Spinal cord (tissue), 10 donors: ENCODE data around the gene TOMT. TPM values are rescaled to one million over a fixed set of nuclear protein-coding genes. Genes with fewer than 3 reads are reported as not detected.
"Not testable (repeated sequence)": the region's sequence is repeated elsewhere in the genome, so short reads cannot be mapped to it uniquely, and the experiment has no call there.

Experiments used
- DNase-seq, 6 donors: peaks; one replicate each; pipeline versions ENCODE4 v3.0.0 to v3.0.0-alpha.2; 2013 to 2015; ENCODE audit warnings: low spot score in 6 of 6, low read depth in 4 of 6
- H3K27ac ChIP-seq: one replicate; pipeline ENCODE4 v1.5.1; 2013; ENCODE audit warnings: low read depth, low read length, control low read depth
- H3K27me3 ChIP-seq: one replicate; pipeline ENCODE4 v1.6.1; 2013; ENCODE audit warnings: low read length; ENCODE audit not compliant: control insufficient read depth, insufficient read depth
- H3K36me3 ChIP-seq: one replicate; pipeline ENCODE4 v1.6.1; 2013; ENCODE audit warnings: low read length; ENCODE audit not compliant: control insufficient read depth, insufficient read depth
- H3K4me1 ChIP-seq: one replicate; pipeline ENCODE4 v1.6.1; 2013; ENCODE audit warnings: low read length; ENCODE audit not compliant: control insufficient read depth, insufficient read depth
- H3K4me3 ChIP-seq: one replicate; pipeline ENCODE4 v1.5.1; 2013; ENCODE audit warnings: low read depth, low read length, control low read depth
- H3K9me3 ChIP-seq: one replicate; pipeline ENCODE4 v1.6.1; 2013; ENCODE audit warnings: low read length; ENCODE audit not compliant: control insufficient read depth, insufficient read depth
- WGBS: methylation state at CpG from one replicate; pipeline ENCODE4 v1.1.5; 2013; ENCODE audit warnings: missing lambda C conversion rate; ENCODE audit not compliant: insufficient coverage; 5-methylcytosine and 5-hydroxymethylcytosine counted together
- polyA plus RNA-seq, 2 donors: library from polyadenylated mRNA; unstranded; fragments of 120-200 nt; gene quantifications; one replicate each; pipeline ENCODE4 v1.2.1, GENCODE V29; 2013; ENCODE audit not compliant: insufficient read length in 2 of 2
- small RNA-seq: library from RNA; depleted of rRNA; stranded (forward); fragments of <200 nt; gene quantifications from one replicate; pipeline ENCODE3, GENCODE V24; 2014; ENCODE audit warnings: low replicate concordance
- total RNA-seq, 2 donors: library from RNA; depleted of rRNA in 1 of 2; stranded (reverse); fragments of 120-200 nt in 1 of 2; fragments of >200 nt in 1 of 2; gene quantifications; one replicate each; pipeline versions ENCODE4 v1.2.3 to v1.2.4, GENCODE V29; 2013 to 2014
- donor health status: healthy.

Gene TOMT
- total and polyA plus RNA-seq, 4 donors = not detected

GRCh38 chr11:72153874-72154273 is 48.1 kb downstream of the TOMT start:
- H3K27ac ChIP-seq, H3K36me3 ChIP-seq, H3K27me3 ChIP-seq, DNase-seq, H3K4me3 ChIP-seq, H3K9me3 ChIP-seq, H3K4me1 ChIP-seq: not testable (repeated sequence)
- WGBS = 94% methylated on average over 2 of the region's 6 CpGs

- Histone ChIP-seq H3K36me3 (no peaks in the 10 kb centered on the region), H3K4me1 (no peaks in the 10 kb centered on the region), H3K9me3 (no peaks in the 10 kb centered on the region), H3K27ac (no peak overlapping the region), H3K27me3 (no peaks in the 10 kb centered on the region), H3K4me3 (no peak overlapping the region)
- no peak for DNase-seq
- 90% methylated on average over 3 of the region's 3 CpGs for WGBS
Measured at GRCh38 chr11:72154816-72155215, 49.1 kb downstream of the TOMT start.

- H3K4me1 ChIP-seq = no peaks in the 10 kb centered on the region
- H3K4me3 ChIP-seq = no peak overlapping the region
- H3K9me3 ChIP-seq = no peaks in the 10 kb centered on the region
- DNase-seq = no peak
- peaks cover 4% of the 10 kb centered on the region for H3K27me3 ChIP-seq
- 20% methylated on average over 1 of the region's 4 CpGs for WGBS
- H3K36me3 ChIP-seq = no peaks in the 10 kb centered on the region
- no peak overlapping the region for H3K27ac ChIP-seq
Measured at GRCh38 chr11:72155751-72156150, 50.0 kb downstream of the TOMT start.

- no peaks in the 10 kb centered on the region for H3K9me3 ChIP-seq
- H3K27ac ChIP-seq = no peak overlapping the region
- H3K27me3 ChIP-seq = peaks cover 4% of the 10 kb centered on the region
- no peak overlapping the region for H3K4me3 ChIP-seq
- no peak for DNase-seq
- no CpG with 5 or more reads among the region's 4 CpGs for WGBS
- no peaks in the 10 kb centered on the region for H3K4me1 ChIP-seq
- H3K36me3 ChIP-seq = no peaks in the 10 kb centered on the region
Measured at GRCh38 chr11:72157131-72157530, 51.4 kb downstream of the TOMT start.

Small RNA genes lying within 50 kb of the gene (small RNA-seq; reads per million reads assigned to genes)
- gene MIR3165 = not detected

Other genes with a start within 250 kb of the TOMT start
- not detected for gene DEFB131B, start 227.5 kb upstream of the TOMT start, total RNA-seq
- gene DEFB131B, start 227.5 kb upstream of the TOMT start, polyA plus RNA-seq = not detected
- gene XNDC1N, start 177.3 kb upstream of the TOMT start, total RNA-seq = 1 to 10 TPM; 7.9 to 9.3 TPM
- gene XNDC1N, start 177.3 kb upstream of the TOMT start, polyA plus RNA-seq = 1 to 10 TPM; 4.3 to 6.7 TPM
- gene RNF121, start 176.9 kb upstream of the TOMT start, total RNA-seq = 10 to 100 TPM; 27.6 to 29.0 TPM
- 10 to 100 TPM; 39.4 to 40.6 TPM for gene RNF121, start 176.9 kb upstream of the TOMT start, polyA plus RNA-seq
- 1 to 10 TPM; 3.8 to 4.4 TPM for gene IL18BP, start 107.0 kb upstream of the TOMT start, total RNA-seq
- gene IL18BP, start 107.0 kb upstream of the TOMT start, polyA plus RNA-seq = 10 to 100 TPM; 12.0 to 14.3 TPM
- gene NUMA1, start 25.4 kb upstream of the TOMT start, total RNA-seq = 100 to 1,000 TPM; 104 to 164 TPM
- gene NUMA1, start 25.4 kb upstream of the TOMT start, polyA plus RNA-seq = 100 to 1,000 TPM; 166 to 187 TPM
- gene LRRC51, start 25.1 kb upstream of the TOMT start, total RNA-seq = 10 to 100 TPM; 11.6 to 24.7 TPM
- 10 to 100 TPM; 27.2 to 31.9 TPM for gene LRRC51, start 25.1 kb upstream of the TOMT start, polyA plus RNA-seq
- 10 to 100 TPM; 43.6 to 81.4 TPM for gene LAMTOR1, start 2.6 kb upstream of the TOMT start, total RNA-seq
- 100 to 1,000 TPM; 138 to 144 TPM for gene LAMTOR1, start 2.6 kb upstream of the TOMT start, polyA plus RNA-seq
- 10 to 100 TPM; 10.0 to 39.2 TPM for gene ANAPC15, start 6.8 kb downstream of the TOMT start, total RNA-seq
- gene ANAPC15, start 6.8 kb downstream of the TOMT start, polyA plus RNA-seq = 10 to 100 TPM; 53.2 to 54.8 TPM
- gene FOLR3, start 29.8 kb downstream of the TOMT start, total RNA-seq = under 1 TPM in 1 of 2 donors, not detected in 1; 0.89 TPM
- gene FOLR3, start 29.8 kb downstream of the TOMT start, polyA plus RNA-seq = not detected
- 100 to 1,000 TPM in 1 of 2 donors, 1 to 10 TPM in 1; 1.9 to 172 TPM for gene FOLR1, start 86.2 kb downstream of the TOMT start, total RNA-seq
- gene FOLR1, start 86.2 kb downstream of the TOMT start, polyA plus RNA-seq = 1 to 10 TPM; 3.4 to 4.7 TPM
- 10 to 100 TPM; 21.9 to 34.1 TPM for gene FOLR2, start 110.9 kb downstream of the TOMT start, total RNA-seq
- 10 to 100 TPM; 14.1 to 16.3 TPM for gene FOLR2, start 110.9 kb downstream of the TOMT start, polyA plus RNA-seq
- 10 to 100 TPM; 34.1 to 89.8 TPM for gene INPPL1, start 118.8 kb downstream of the TOMT start, total RNA-seq
- gene INPPL1, start 118.8 kb downstream of the TOMT start, polyA plus RNA-seq = 100 to 1,000 TPM; 134 to 147 TPM
- under 1 TPM in 1 of 2 donors, not detected in 1; 0.17 TPM for gene PHOX2A, start 138.3 kb downstream of the TOMT start, total RNA-seq
- gene PHOX2A, start 138.3 kb downstream of the TOMT start, polyA plus RNA-seq = 1 to 10 TPM; 1.7 to 1.8 TPM